DMS 273 treated with DMSO at 0.1 percent for 48 hours (cell line): ENCODE results near the gene STOX1.
"Not testable (repeated sequence)": the region's sequence is repeated elsewhere in the genome, so short reads cannot be mapped to it uniquely, and the experiment has no call there.

Source experiments
- DNase-seq: peaks from one replicate; lab custom pipeline; 2025; lab: John Stamatoyannopoulos, UW

STOX1 gene

GRCh38 chr10:68826764-68827591 lies at the start of gene STOX1:
STOX1 (plus strand) TSS chr10:68827531; CDS start chr10:68827624, 93 bp downstream.
- DNase-seq, result no peak

GRCh38 chr10:68781613-68782574 lies 45.4 kb upstream of the STOX1 start:
- no peak for DNase-seq

- no peak for DNase-seq
Observed at GRCh38 chr10:68784476-68784875, 42.9 kb upstream of the STOX1 start.

GRCh38 chr10:68787813-68788212 lies 39.5 kb upstream of the STOX1 start:
- no peak for DNase-seq

- DNase-seq, result no peak
Observed at GRCh38 chr10:68790476-68790875, 36.9 kb upstream of the STOX1 start.

- DNase-seq, result no peak
Observed at GRCh38 chr10:68792115-68792514, 35.2 kb upstream of the STOX1 start.

GRCh38 chr10:68795886-68796532 lies 31.3 kb upstream of the STOX1 start:
- no peak for DNase-seq

- no peak for DNase-seq
Observed at GRCh38 chr10:68796605-68797004, 30.7 kb upstream of the STOX1 start.

- DNase-seq, result no peak
Observed at GRCh38 chr10:68800211-68800610, 27.1 kb upstream of the STOX1 start.

GRCh38 chr10:68804692-68805091 lies 22.6 kb upstream of the STOX1 start:
- DNase-seq, result no peak

GRCh38 chr10:68810830-68811229 lies 16.5 kb upstream of the STOX1 start:
- not testable (repeated sequence) for DNase-seq

GRCh38 chr10:68811314-68812009 lies 15.9 kb upstream of the STOX1 start:
- DNase-seq, result no peak

GRCh38 chr10:68812420-68812819 lies 14.9 kb upstream of the STOX1 start:
- DNase-seq, result no peak

GRCh38 chr10:68813559-68813958 lies 13.8 kb upstream of the STOX1 start:
- no peak for DNase-seq

- no peak for DNase-seq
Observed at GRCh38 chr10:68816796-68817412, 10.4 kb upstream of the STOX1 start.

- not testable (repeated sequence) for DNase-seq
Observed at GRCh38 chr10:68820359-68820758, 7.0 kb upstream of the STOX1 start.

- DNase-seq, result not testable (repeated sequence)
Observed at GRCh38 chr10:68822626-68823025, 4.7 kb upstream of the STOX1 start.

- not testable (repeated sequence) for DNase-seq
Observed at GRCh38 chr10:68827592-68827959, 245 bp downstream of the STOX1 start.

- not testable (repeated sequence) for DNase-seq
Observed at GRCh38 chr10:68828083-68828601, 811 bp downstream of the STOX1 start.

GRCh38 chr10:68828833-68829232 lies 1.5 kb downstream of the STOX1 start:
- no peak for DNase-seq

- no peak for DNase-seq
Observed at GRCh38 chr10:68829521-68829920, 2.2 kb downstream of the STOX1 start.
